ENCODE measurements around the gene ZC2HC1C. TPM values are rescaled to one million over a fixed set of nuclear protein-coding genes. Genes with fewer than 3 reads are reported as not detected.

ZC2HC1C gene
- total RNA-seq, 1 experiment from 2014 or later, result 13.8 TPM

GRCh38 chr14:75068294-75069120, 934 bp upstream of the ZC2HC1C start:
- CTCF ChIA-PET, result interaction anchor here (0.5 to 2.1 kb wide), 5 partner anchors 87 to 207 kb away, joined by 3 to 6 read pairs (median 4); no protein-coding TSS in a partner anchor

GRCh38 chr14:75069811-75070145, 337 bp downstream of the ZC2HC1C start:
- H3K9me3 ChIP-seq (ENCODE audit: insufficient read depth, low read depth), result no peaks in the 10 kb centered on the region
- no peaks in the 10 kb centered on the region for H3K36me3 ChIP-seq (ENCODE audit: low read depth)
- intact Hi-C loops (cut with micrococcal nuclease; ENCODE audit: unreplicated experiment), result loop anchor here (1.0 to 2.0 kb wide), 4 partner anchors 19 to 129 kb away; partner anchors contain the start of genes EIF2B2 and MLH3
- H3K27me3 ChIP-seq (ENCODE audit: insufficient read depth, low read depth), result no peaks in the 10 kb centered on the region
- peaks cover 47% of the 10 kb centered on the region for H3F3A ChIP-seq (ENCODE audit: insufficient read depth, low read depth)
- ChIA-PET POLR2A (ENCODE audit: unreplicated experiment) (interaction anchor here (0.5 to 0.9 kb wide), 9 partner anchors 25 to 489 kb away, joined by 3 to 9 read pairs (median 4); no protein-coding TSS in a partner anchor), CTCF (interaction anchor here (0.7 to 2.1 kb wide), 5 partner anchors 47 to 209 kb away, joined by 3 to 6 read pairs (median 4); partner anchors contain the start of gene RPS6KL1)
- TF ChIP-seq EZH2 (IDR thresholded peaks at IDR 0.05; ENCODE audit: low read depth) (no peak), CTCF (conservative IDR thresholded peaks at IDR 0.05) (no peak)
- no peak for DNase-seq
- H3K4me1 ChIP-seq (replicated peaks; ENCODE audit: insufficient read depth), result peaks cover 30% of the 10 kb centered on the region
- H3K4me3 ChIP-seq, result peak overlapping the region; percentile 71
- BruUV-seq (replicated peaks), result TSS peak; percentile 53
- peak overlapping the region; percentile 83 for H2AFZ ChIP-seq
- peaks cover 24% of the 10 kb centered on the region for H3K79me2 ChIP-seq (ENCODE audit: low read depth)
- peak overlapping the region; percentile 94 for H3K4me2 ChIP-seq
- H3K27ac ChIP-seq, result peak overlapping the region; percentile 79
- H3K9me2 ChIP-seq (ENCODE audit: insufficient read depth), result no peaks in the 10 kb centered on the region
- H4K20me1 ChIP-seq (ENCODE audit: insufficient read depth), result no peaks in the 10 kb centered on the region

More at GRCh38 chr14:75068294-75069120, 934 bp upstream of the ZC2HC1C start:
- no peaks in the 10 kb centered on the region for H3K27me3 ChIP-seq (ENCODE audit: insufficient read depth, low read depth)
- no peaks in the 10 kb centered on the region for H3K9me3 ChIP-seq (ENCODE audit: insufficient read depth, low read depth)
- H3K4me3 ChIP-seq, result peak overlapping the region; percentile 71
- H3K9me2 ChIP-seq (ENCODE audit: insufficient read depth), result no peaks in the 10 kb centered on the region
- intact Hi-C loops (cut with micrococcal nuclease; ENCODE audit: unreplicated experiment), result loop anchor here (1.0 to 2.0 kb wide), 4 partner anchors 18 to 128 kb away; partner anchors contain the start of genes EIF2B2 and MLH3
- no peak for DNase-seq
- POLR2A ChIA-PET (ENCODE audit: unreplicated experiment), result interaction anchor here (0.5 to 0.8 kb wide), 11 partner anchors 20 to 723 kb away, joined by 3 to 27 read pairs (median 5); partner anchors contain the start of genes JDP2, NPC2 and PGF
- H4K20me1 ChIP-seq (ENCODE audit: insufficient read depth), result no peaks in the 10 kb centered on the region
- TSS peak; percentile 61 for BruUV-seq (replicated peaks)
- H3K4me1 ChIP-seq (replicated peaks; ENCODE audit: insufficient read depth), result peaks cover 33% of the 10 kb centered on the region
- TF ChIP-seq CTCF (conservative IDR thresholded peaks at IDR 0.05) (no peak), EZH2 (IDR thresholded peaks at IDR 0.05; ENCODE audit: low read depth) (no peak)
- peak overlapping the region; percentile 79 for H3K27ac ChIP-seq
- H2AFZ ChIP-seq, result peak overlapping the region; percentile 83
- peaks cover 24% of the 10 kb centered on the region for H3K79me2 ChIP-seq (ENCODE audit: low read depth)
- peak overlapping the region; percentile 94 for H3K4me2 ChIP-seq
- peaks cover 50% of the 10 kb centered on the region for H3F3A ChIP-seq (ENCODE audit: insufficient read depth, low read depth)
- no peaks in the 10 kb centered on the region for H3K36me3 ChIP-seq (ENCODE audit: low read depth)

- peaks cover 47% of the 10 kb centered on the region for H3F3A ChIP-seq (ENCODE audit: insufficient read depth, low read depth)
- POLR2A ChIA-PET (ENCODE audit: unreplicated experiment), result interaction anchor here (0.6 to 0.7 kb wide), 4 partner anchors 57 to 192 kb away, joined by 3 to 4 read pairs (median 4); no protein-coding TSS in a partner anchor
- intact Hi-C loops (cut with micrococcal nuclease; ENCODE audit: unreplicated experiment), result no loop called here
- H3K27ac ChIP-seq, result peak overlapping the region; percentile 79
- BruUV-seq (replicated peaks), result no TSS peak
- H3K4me2 ChIP-seq, result peak overlapping the region; percentile 94
- H3K36me3 ChIP-seq (ENCODE audit: low read depth), result no peaks in the 10 kb centered on the region
- CTCF ChIA-PET, result interaction anchor here (0.6 to 2.1 kb wide), 4 partner anchors 125 to 223 kb away, joined by 3 to 6 read pairs (median 6); partner anchors contain the start of gene RPS6KL1
- H3K4me1 ChIP-seq (replicated peaks; ENCODE audit: insufficient read depth), result peaks cover 30% of the 10 kb centered on the region
- no peaks in the 10 kb centered on the region for H3K9me3 ChIP-seq (ENCODE audit: insufficient read depth, low read depth)
- DNase-seq, result no peak
- H3K27me3 ChIP-seq (ENCODE audit: insufficient read depth, low read depth), result no peaks in the 10 kb centered on the region
- no peak overlapping the region for H2AFZ ChIP-seq
- H3K9me2 ChIP-seq (ENCODE audit: insufficient read depth), result no peaks in the 10 kb centered on the region
- TF ChIP-seq EZH2 (IDR thresholded peaks at IDR 0.05; ENCODE audit: low read depth), result no peak
- H3K79me2 ChIP-seq (ENCODE audit: low read depth), result peaks cover 24% of the 10 kb centered on the region
- H4K20me1 ChIP-seq (ENCODE audit: insufficient read depth), result no peaks in the 10 kb centered on the region
- peak overlapping the region; percentile 71; the same call in 1 of the 2 replicates for H3K4me3 ChIP-seq
These were observed 942 bp downstream of the ZC2HC1C start for GRCh38 chr14:75070383-75070782.

Data from PC-9 (cell line).